Posterior vena cava (tissue), 2 donors: ENCODE results near the gene ZNF800. TPM values are rescaled to one million over a fixed set of nuclear protein-coding genes. Genes with fewer than 3 reads are reported as not detected.

Experiments used
- DNase-seq: peaks from one replicate; pipeline ENCODE4 v3.0.0-alpha.2; 2020; ENCODE audit warnings: low spot score
- intact Hi-C, 2 donors: fragments of 100-400 bp; cut with DNase I; formaldehyde crosslinking; loops; one replicate each; pipeline versions ENCODE4 v1.14.1 to v1.14.2; 2022 to 2023
- total RNA-seq, 2 donors: library from RNA; stranded (reverse); fragmentation: NEBNext Ultra II Directional; extraction: Animal tissue kit (Norgen Biotek cat#: 25700); gene quantifications; one replicate each; pipeline ENCODE4 v1.2.1, GENCODE V29; 2021
- donor health status: DM: yes; HTN: yes; CAD: no.
- donor health status: DM: yes; HTN: yes; CAD: no.

ZNF800 gene
- total RNA-seq, 2 donors from 2014 or later, result 31.3 to 37.2 TPM

- intact Hi-C loops, result no loop called here
- DNase-seq, result no peak
Observed at GRCh38 chr7:127361736-127362135, 30.8 kb downstream of the ZNF800 start.

GRCh38 chr7:127359011-127359410 is 33.5 kb downstream of the ZNF800 start:
- intact Hi-C loops, result no loop called here

DNA sequence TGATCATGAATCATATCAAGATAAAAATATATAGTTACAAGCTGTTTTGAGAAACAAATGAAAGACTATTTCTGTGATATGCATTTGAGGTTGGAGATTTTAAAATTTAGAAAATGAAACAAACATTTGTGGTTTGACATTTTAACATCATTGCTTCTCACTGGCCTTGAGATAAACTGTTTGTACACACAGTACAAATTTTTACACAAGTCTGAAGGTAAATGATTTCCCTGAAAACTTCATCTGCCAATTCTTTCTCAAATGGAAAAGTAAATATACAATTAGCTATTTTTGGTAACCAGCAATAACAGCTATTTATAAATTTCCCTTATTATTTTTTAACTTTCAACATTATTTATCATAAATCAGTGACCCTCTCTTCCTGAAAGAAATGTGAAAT is 38.6 kb downstream of the ZNF800 start:
- intact Hi-C loops, result no loop called here
- DNase-seq, result no peak

More at GRCh38 chr7:127359011-127359410, 33.5 kb downstream of the ZNF800 start:
- DNase-seq, result no peak

DNA sequence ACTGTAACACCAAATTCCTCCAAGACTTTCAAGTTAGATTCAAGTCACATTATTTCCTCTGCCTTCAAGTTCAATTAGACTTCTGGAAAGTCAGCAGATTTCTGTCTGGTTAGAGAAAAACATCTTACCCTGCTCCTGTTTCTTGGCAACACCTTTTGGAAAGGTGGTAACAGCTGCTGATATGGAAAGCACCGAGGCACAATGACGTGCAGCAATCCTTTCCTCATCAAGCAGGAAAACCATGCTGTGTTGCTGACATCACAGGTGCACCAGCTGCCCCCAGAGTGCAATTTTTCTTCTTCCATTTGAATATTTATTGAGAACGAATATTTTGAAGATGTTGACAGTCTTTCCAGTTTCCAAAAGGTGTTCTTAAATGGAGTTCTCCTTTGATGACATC is 41.9 kb downstream of the ZNF800 start:
- intact Hi-C loops, result no loop called here
- no peak for DNase-seq

DNA sequence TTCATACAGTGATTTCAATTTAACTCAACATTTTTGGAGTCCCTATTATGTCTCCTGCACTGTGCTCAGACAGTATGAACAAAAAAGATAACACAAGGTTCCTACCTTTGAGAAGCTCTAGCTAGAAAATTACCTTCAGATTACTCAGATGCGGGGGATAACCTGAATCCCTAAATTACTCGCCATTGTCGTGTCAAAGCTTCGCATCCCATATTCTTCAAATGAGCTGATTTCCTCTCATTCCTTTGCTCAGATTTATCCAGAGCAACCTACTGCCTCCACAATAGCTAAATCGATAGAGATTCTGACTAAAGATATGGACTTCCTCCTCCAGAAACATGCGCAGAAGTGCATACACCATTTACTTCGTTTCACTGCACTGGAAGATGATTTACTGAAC is 42.6 kb downstream of the ZNF800 start:
- intact Hi-C loops, result no loop called here
- DNase-seq, result no peak

- DNase-seq, result no peak
- intact Hi-C loops, result no loop called here
Observed at GRCh38 chr7:127348247-127348631, 44.3 kb downstream of the ZNF800 start.

DNA sequence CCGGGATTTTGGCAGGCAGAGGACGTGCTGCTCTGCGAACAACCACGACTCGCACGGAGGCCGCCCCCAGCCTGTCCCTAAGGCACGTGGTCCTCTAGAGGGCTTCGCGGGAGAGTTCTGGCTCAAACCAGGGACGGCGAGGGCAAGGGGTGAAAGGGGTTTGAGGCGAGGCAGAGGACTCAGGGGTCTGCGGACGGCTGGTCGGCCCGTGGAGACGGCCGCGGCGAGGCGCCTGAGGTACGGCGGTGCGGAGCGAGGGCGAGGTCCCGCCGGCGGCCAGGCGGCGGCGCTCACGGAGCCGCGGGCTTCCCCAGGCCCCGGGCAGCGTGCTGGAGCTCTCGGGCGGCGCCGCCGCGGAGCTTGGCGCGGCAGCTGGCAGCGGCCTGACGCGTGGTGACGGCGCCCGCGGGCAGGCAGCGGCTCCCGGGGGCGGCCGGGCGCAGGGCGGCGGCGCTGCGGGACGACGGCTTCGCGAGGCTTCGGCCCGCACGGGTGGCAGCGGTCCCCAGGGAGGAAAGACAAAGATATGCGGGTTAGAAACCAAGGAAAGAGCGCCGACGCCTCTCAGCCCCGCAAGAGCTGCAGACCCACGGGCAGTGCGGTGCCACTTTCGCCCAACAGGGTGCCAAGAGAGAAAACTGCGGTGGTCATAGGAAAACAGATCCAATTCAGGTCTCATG is 44.8 kb downstream of the ZNF800 start:
- DNase-seq, result peak; percentile 88
- intact Hi-C loops, result no loop called here

- intact Hi-C loops, result no loop called here
- DNase-seq, result no peak
Observed at GRCh38 chr7:127346575-127347256, 45.8 kb downstream of the ZNF800 start.

DNA sequence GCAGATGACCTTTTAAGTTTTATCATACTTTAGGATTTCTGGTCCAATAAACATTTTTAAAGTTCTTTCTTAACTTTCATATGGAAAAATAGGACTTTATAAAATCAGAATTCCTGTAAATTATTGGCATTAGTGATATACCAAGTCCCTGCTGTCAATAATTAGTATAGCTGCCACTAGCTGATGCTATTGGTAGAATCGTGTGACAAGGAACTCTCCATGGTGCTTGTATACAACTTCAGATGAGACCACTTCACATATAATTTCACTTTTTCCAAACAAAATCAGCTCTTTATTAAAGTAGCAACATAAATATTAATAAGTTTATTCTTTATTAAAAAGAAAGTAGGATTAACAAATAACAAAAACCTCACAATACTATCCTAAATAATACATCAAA is 49.9 kb downstream of the ZNF800 start:
- intact Hi-C loops, result no loop called here
- no peak for DNase-seq

- intact Hi-C loops, result no loop called here
- DNase-seq, result no peak
Observed at GRCh38 chr7:127338122-127338521, 54.4 kb downstream of the ZNF800 start.

GRCh38 chr7:127337581-127337980 is 54.9 kb downstream of the ZNF800 start:
- intact Hi-C loops, result no loop called here
- no peak for DNase-seq

- intact Hi-C loops, result no loop called here
- DNase-seq, result no peak
Observed at GRCh38 chr7:127336458-127336857, 56.0 kb downstream of the ZNF800 start.

GRCh38 chr7:127332880-127333279 is 59.6 kb downstream of the ZNF800 start:
- intact Hi-C loops, result no loop called here

GRCh38 chr7:127330070-127330469 is 62.4 kb downstream of the ZNF800 start:
- DNase-seq, result no peak
- intact Hi-C loops, result no loop called here

More at GRCh38 chr7:127332880-127333279, 59.6 kb downstream of the ZNF800 start:
- no peak for DNase-seq

DNA sequence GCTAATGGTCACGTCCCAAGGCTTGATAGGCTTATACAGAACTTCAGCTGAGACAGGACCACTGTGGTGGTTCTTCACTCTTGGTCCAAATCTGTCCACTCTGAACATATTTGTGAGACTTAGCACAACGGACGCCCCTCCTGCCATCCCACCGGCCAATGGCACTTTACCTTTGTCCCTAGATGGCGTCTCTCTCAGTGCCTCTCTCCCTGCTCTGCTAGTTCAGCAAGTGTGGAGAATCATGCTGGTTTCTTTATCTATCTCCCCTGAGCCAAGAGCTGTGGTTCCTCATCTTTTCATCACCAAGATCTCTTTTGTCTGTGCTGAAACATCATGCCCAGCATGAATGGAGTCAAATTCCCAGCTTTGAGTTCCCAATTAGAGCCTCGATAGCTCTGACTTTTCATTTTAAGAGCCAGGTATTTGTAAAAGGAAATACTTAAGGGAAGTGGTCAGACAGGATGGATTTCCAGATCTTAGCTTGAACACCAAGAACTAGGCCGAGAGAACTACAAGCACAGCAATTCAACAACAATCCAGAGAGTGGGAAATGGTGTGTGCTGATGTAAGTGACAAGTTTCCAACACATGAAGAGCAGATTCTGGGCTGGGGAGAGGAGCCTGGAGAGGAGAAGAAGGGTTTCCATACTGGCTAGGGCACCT is 69.5 kb downstream of the ZNF800 start:
- intact Hi-C loops, result no loop called here
- no peak for DNase-seq

- intact Hi-C loops, result no loop called here
- no peak for DNase-seq
Observed at GRCh38 chr7:127322351-127322750, 70.2 kb downstream of the ZNF800 start.

GRCh38 chr7:127320974-127321373 is 71.5 kb downstream of the ZNF800 start:
- intact Hi-C loops, result no loop called here
- no peak for DNase-seq
